ENCODE results near the gene TMEM163.

DNA sequence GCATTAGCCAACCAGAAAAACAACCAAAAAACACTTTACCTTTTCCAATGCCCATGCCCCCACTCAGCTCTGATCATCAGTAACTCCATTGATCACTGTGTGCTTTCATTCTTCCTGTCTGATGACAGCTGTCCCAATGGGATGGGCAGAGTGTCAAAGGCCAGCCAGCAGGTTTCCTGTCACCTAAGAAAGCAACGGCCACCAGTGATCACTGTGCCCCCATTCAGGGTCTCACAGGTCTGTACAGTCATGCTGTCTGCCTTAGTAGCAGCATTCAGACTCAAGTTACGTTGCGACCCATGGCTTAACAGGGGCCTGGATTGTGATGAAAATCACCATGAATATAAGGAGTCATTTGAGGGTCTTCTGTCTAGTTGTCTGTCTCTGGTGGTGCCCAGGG, 280.4 kb downstream of the TMEM163 start:
- TF ChIP-seq, protein P1, sequence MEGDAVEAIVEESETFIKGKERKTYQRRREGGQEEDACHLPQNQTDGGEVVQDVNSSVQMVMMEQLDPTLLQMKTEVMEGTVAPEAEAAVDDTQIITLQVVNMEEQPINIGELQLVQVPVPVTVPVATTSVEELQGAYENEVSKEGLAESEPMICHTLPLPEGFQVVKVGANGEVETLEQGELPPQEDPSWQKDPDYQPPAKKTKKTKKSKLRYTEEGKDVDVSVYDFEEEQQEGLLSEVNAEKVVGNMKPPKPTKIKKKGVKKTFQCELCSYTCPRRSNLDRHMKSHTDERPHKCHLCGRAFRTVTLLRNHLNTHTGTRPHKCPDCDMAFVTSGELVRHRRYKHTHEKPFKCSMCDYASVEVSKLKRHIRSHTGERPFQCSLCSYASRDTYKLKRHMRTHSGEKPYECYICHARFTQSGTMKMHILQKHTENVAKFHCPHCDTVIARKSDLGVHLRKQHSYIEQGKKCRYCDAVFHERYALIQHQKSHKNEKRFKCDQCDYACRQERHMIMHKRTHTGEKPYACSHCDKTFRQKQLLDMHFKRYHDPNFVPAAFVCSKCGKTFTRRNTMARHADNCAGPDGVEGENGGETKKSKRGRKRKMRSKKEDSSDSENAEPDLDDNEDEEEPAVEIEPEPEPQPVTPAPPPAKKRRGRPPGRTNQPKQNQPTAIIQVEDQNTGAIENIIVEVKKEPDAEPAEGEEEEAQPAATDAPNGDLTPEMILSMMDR (IDR thresholded peaks at IDR 0.05): no peak
- TF ChIP-seq POLR2A (IDR thresholded peaks at IDR 0.05): no peak

Measured in body of pancreas (tissue), 4 donors.